GM21381 (cell line): Measurements from ENCODE around the gene PRKAR2B.

Experiments used
- ATAC-seq: cut with Tn5 transposase; IDR thresholded peaks from one replicate; pipeline ENCODE4 v1.9.1; 2021; ENCODE audit warnings: mild to moderate bottlenecking, moderate library complexity; ENCODE audit not compliant: unreplicated experiment

Gene PRKAR2B

DNA sequence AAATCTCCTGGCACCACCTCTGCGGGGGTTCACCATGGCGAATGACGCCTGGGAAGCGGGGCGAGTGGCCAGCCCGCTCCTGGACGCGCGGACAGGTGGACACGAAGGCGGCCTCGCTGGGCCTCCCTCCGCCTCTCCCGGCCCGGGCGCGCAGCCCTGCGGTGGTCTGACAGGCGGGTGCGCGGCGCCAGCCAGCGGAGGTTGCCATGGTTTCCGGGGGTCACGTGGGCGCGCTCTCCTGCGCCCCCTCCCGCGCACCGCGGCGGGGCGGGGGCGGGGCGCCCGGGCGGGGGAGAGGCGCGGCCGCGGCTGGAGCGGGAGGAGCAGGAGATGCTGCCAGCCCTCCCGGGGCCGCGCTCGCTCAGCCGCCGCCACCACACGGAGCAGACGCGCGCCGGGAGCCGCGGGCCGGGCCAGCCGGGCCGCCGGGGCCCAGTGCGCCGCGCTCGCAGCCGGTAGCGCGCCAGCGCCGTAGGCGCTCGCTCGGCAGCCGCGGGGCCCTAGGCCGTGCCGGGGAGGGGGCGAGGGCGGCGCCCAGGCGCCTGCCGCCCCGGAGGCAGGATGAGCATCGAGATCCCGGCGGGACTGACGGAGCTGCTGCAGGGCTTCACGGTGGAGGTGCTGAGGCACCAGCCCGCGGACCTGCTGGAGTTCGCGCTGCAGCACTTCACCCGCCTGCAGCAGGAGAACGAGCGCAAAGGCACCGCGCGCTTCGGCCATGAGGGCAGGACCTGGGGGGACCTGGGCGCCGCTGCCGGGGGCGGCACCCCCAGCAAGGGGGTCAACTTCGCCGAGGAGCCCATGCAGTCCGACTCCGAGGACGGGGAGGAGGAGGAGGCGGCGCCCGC is at the start of gene PRKAR2B:
PRKAR2B (plus strand) TSS at position 359 of the 848 bp plus-strand sequence; CDS start at position 562, 203 bp downstream.
- ATAC-seq = peak; percentile 87

DNA sequence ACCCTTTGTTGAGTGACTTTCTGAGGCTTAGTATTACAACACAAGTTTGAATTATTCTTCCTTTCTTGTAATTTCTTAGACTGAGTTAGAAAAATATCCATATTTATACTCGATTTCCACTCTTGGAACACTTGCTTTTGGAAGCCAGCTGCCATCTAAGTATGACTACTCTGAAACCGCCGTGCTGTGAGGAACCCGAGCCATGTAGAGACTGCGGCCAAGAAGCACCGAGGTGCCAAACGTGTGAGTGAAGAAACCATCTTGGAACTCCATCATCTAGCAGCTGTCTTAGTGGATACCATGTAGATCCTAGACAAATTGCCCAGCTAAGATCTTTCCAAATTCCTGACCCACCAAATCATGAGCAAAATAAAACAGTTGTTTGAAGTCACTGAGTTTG is 49.7 kb upstream of the PRKAR2B start:
- ATAC-seq = no peak

DNA sequence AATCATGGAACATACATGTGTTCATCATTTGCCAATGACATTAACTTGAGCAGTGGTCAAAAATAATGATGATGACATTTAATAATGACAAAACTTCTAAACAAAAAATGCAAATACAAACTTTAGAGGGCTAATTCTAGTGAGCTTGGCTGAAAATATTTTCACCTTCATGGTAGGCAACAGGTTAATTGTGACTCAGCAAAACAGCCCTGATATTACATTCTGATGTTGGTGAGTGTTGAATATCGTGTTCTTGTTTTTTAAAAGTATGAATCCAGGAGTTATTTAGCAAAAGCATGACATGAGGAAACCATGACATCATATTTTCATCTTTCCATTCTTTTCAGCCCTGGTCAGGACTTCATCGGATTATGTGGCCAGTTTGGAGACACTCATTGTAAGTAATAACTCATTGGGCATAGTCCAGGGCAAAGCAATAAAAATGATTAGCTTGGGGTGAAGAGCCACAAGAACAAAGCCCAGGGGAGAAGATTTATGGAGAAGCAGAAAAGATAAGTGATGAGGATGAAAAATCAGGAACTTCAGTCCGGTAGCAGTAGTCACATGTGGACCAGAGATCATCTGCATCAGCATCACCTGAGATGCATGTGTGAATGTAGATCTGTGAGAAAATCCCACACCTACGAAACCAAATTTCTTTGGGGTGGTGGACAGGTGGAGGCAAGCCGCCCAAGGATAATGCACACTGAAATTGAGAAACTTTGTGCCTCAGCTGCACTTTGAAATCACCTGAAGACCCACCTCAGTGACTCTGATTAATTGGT is 46.8 kb upstream of the PRKAR2B start:
- no peak for ATAC-seq

DNA sequence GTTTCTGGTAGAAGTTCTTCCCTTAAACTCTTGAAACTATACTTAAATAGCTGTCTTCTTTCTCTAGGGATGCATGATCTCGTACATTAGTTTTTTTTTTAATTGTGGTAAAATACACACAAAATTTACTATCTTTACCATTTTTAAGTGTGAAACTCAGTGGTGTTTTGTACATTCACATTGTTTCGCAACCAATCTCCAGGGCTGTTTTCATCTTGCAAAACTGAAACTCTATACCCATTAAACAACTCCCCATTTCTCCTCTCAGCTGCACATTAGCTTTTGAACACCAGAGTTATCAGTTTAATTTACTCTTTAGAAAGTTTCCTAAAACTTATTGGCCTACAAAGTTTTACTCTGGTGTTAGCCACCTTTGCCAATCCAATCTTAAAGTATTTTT is 45.5 kb upstream of the PRKAR2B start:
- ATAC-seq = no peak

DNA sequence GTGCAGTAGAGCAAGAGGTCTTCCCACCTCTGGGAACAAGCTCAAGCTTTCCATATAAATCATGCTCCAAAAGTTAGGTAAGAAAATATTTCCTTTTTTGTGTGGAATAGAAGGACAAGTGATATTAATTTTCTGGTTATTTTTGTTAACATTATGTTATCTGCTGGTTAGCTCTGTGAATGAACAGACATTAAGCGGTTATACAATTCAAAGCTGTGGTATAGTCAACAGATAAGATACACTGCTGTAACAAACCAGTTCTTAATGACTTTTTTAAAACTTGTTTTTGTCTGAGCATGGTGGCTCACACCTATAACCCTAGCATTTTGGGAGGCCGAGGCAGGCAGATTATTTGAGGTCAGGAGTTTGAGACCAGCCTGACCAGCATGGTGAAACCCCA is 43.0 kb upstream of the PRKAR2B start:
- no peak for ATAC-seq

DNA sequence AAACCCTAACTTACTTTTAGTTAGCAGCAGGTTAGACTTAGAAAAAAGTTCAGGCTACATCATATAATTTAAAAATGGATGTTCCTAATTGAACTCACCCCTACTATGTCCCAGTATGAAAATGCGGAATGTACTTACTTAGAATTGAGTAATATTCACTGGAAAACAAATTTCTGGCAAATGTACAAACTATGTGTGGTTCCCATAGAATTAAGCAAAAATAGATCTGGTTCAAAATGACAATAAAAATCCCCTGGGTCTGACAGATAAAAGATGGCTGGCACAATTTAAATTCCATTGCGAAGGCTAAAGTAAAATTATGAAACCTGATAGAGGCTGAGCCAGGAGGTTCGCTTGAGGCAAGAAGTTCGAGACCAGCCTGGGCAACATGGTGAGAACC is 42.4 kb upstream of the PRKAR2B start:
- no peak for ATAC-seq

DNA sequence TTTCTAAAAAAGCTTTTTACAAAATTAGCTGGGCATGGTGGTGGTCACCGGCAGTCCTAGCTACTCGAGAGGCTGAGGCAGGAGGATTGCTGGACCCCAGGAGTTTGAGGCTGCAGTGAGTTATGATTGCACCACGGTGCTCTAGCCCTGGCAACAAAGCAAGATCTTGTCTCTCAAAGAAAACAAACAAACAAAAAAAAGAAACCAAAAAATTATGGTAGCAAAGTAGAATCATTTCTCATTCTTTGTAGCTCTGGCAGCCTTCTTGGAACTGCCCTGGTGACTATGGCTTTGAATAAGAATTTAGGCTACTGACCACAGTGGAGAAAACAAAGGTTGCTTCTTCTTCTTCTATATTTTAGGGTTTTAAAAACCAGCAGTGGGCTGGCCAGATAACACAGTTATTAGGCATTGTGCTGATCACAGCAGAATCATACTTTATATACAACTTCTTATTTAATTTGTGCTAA is 41.9 kb upstream of the PRKAR2B start:
- no peak for ATAC-seq

DNA sequence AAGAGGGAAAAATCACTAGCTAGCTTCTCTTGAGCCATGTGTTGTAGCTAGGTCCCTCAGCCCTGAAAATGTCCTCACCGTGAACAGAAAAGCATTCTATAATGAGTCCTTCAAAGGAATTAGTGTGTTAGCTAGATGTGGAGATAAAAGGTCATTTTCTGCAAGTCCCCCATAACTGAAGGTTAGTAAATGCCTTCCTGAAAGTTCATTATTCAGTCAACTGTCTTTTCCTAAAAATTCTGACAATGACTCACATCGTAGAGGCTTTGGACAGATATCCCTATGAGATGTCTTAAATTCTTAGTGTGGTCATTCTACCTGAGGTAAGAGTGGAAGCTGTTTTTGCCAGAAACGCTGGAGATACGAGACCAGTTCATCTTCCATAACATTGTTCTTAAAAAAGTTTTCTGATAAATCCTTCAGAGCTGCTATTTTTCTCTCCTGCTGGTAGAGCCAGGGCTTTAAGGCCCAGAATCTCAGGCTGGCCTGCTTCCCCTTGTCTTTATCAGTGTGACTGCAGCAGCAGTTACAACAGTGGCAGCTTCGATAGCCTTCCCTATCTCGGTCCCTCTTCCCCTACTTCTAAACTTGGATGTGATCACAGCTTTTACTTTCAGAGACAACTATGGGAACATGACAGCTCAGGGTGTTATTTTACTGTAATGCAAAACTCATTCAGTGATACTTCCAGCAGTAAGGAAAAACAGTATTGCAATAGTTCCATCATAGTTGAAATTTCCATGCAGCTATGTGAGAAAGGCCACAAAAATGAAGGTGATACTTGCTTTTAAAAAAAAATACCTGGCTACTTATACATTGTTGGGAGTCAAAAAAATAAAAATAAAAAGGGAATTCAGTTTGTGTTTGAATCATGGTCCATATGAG is 37.3 kb upstream of the PRKAR2B start:
- no peak for ATAC-seq

DNA sequence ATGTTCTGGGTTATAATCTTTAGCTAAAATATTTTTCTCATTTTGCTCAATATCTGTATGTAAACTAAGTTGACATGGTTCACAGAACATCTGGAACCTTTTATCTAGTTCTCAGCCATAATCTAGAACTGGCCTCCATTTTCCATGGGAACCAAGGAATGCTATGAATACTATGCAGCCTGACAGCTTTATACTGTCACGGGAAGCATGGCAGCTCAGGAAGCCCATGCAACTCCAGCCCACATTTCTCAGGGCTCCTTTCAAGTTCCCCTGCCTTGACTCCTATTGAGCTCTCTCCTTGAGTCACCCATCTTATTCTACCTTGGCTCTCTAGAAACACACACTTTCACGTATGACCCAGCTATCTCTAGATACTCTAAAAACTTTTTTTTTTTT is 36.6 kb upstream of the PRKAR2B start:
- no peak for ATAC-seq

DNA sequence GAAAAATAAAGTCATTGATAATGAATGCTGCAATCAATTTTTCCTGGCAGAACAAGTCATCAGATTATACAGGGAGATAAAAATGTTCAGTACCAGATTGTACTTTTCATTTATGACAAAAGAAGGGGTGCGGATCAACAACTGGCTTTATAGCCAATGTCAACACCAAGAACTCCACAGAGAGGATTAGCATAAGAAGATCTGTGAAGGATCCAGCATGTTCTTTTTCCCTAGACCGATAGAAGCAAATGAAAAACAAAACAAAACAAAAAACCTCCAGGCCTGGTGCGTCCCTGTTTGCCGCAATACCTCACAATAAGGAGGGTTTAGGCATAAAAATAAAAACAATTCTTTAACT is 34.7 kb upstream of the PRKAR2B start:
- ATAC-seq = no peak

DNA sequence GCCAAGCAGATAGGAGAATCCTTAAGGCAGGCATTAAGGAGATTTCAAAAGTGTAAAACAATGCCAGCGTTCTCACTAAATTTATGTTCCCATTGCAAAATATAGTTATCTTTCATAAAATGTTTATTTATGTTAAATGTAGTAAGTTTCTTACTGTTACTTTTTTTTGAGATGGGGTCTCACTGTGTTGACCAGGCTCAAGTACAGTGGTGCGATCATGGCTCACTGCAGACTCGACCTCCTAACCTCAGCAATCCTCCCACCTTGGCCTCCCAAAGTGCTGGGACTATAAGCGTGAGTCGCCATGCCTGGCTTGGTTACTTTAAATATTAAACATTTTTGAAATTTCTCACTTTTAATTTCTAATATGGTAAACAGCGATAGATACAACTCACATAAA is 31.8 kb upstream of the PRKAR2B start:
- no peak for ATAC-seq

DNA sequence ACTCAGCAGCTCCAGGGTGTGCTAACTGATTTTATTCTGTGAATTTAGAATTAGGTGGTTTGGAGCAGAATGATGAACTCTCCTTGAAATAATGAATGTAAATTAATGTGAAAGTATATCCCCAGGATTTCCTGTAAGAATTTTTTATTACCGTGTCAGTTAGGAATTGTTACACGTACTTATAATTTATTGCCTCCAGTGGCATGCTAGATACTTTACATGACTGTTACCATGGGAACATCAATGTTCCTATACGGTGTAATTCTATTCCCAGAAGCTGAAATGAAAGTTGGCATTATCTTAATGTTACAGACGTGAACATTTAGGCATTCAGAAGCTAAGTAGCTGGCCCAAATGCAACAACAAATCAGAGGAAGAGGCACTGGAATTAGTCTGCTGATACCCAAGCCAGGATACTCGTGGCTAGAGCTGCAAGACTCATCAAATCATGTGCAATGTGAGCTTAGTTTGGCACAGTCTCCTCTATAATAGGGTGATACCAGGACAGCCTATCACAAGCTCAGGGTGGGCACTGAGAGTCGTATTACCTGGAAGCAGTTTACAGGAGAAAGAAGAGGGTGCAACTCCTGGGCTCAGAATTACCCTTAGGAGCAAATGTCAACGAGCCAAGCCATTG is 30.0 kb upstream of the PRKAR2B start:
- ATAC-seq = no peak

DNA sequence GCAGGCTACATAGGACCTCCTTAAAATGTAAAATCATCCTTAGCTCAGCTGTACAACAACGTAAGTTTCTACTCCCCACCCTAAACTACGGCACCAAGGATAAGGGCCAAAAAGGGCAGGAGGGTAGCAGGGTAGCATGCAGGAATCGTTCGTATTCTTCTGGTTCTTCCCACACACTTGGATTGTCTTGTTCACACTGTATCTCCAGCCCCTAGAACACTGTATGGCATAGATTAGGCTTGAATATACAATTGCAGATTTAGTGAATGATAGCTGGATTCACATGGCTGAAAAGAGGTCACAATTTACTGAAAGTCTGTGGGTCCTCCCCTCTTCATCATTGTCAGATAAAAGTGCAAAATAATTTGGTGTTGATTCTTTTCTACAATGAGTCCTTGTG is 28.2 kb upstream of the PRKAR2B start:
- ATAC-seq = no peak

DNA sequence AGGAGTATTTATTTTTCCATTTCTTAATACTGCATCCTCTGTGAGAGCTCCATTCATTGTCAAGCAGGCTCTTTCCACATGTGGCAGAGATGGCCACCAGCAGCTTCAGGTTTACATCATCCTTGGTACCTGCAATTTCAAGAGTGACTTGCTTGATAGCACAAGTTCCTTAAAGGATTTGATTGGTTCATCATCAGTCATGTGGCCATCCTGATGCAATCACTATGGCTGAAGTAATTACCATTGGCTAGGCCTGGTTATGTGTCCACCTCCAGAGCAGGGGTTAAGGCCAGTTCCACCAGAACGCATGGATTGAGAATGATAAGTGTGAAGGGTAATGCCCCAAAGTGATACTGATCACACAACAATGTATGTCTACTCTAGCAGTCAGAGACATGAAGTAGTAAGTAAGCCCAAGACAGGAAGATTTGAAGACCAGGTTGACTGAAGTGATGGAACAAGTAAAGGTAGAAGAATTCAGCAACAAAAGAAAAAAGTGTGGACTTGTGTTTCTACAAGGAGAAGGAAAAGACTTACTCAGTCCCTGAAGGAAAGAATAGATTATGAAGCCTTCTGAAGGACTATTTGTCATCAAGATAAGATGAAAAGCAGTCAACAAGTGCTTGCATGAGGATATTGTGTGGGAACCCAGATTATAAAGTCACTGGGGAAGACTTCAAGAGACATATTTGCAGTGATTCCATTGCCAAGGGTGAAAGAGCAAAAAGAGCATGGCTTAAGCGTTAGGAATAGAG is 26.4 kb upstream of the PRKAR2B start:
- no peak for ATAC-seq

DNA sequence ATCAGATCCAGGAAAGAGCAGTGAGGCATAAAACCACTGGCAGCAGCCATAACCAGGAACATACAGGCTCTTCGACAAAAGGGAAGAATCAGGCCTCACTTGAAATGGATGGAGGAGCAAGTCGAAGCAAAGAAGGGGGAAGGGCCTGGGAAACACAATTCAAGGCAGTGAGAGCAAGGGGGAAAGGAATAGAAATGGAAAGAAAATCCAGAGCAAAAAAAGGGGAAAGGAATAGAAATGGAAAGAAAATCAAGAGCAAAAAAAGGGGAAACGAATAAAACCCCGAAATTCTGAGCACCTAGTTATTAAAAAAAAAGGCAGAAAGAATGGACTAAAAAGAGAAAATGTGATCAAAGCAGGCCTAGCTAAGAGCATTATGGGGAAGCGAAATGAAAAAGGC is 24.1 kb upstream of the PRKAR2B start:
- no peak for ATAC-seq

DNA sequence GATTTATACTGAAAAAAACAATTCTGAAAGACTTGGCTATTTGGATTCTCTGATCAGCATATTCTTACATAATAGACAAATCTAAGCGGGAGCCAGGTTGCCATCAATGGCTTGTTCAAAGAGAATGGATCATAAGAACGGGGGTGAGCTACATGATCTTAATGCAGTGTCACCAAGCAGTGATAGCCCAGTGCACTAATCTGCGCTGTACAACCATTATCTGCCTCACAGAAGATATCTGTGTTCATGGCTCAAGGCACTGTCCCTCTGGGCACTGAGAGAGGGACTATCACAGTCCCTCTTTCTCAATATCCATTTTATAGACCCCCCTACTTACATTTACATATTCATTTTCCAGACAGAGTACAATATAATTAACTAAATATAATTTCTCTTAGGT is 22.9 kb upstream of the PRKAR2B start:
- ATAC-seq = no peak

DNA sequence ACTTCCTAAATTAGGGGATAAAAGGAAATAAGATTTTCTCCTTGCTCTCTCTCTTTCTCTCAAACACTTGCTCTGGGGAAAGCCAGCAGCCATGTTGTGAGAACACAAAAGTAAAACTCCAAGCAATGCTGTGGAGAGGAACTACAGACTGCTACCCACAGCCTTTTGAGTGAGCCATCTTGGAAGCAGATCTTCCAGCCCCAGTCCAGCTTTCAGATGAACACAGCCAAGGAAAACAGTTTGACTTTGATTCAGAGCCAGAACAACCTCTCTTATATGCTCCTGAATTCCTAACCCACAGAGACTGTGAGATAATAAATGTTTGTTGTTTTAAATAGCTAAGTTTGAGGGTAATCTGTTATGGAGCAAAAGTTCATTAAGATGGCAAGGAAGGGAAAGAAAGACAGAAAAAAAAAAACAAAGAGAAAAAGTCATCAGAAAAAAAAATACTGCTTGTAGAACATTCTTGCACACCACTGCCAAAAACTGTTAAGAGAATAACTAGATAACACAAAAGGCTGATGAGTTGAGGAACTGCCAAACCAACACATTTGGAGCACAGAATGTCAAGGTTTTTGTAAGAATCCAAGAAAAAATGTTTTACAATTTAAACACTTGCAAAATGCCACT is 20.9 kb upstream of the PRKAR2B start:
- no peak for ATAC-seq

DNA sequence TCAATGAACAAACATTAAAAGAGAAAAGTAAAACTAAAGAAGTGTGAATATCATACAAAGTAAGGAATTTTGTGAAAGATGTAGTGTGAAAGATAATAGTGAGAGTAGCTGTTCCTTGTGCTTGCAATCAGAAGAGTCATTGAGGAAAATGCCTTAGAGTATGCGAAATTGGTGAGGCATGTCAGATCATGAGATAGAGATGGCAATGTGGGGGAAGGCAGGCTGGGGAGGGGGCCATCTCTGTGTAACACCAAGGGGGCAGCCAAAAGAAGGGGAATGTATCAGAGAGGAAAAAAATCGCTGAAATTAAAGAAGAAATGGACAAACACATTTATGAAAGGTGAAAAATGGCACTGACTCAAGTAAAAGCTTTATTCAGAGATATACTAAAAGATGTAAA is 19.6 kb upstream of the PRKAR2B start:
- ATAC-seq = no peak

DNA sequence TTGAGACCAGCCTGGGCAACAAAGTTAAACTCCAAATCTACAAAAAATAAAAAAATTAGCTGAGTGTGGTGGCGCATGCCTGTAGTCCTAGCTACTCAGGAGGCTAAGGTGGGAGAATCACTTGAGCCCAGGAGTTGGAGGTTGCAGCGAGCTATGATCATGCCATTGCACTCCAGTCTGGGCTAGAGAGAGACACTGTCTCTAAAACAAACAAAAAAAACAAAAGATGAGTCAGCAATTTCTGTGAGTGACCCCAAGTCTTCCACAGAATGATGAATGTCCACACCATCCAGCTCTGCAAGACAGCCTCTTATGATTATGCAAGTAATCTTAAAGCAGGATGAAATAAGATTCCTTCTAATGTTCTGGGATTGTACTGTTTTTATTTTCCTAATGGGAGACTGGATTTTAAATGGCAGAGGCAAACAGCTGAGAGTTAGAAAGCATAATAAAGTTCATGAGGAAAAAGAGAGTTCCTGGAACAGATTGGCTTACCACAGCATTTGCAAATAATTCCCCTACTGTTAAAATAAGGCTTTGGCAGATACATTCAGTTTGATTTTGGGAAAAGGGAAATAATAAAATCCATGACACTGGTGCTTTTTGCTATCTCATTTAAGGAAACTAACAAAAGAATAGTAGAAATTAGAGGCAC is 18.9 kb upstream of the PRKAR2B start:
- no peak for ATAC-seq
